ENCODE results near the gene ANTXR2.

Gene ANTXR2

DNA sequence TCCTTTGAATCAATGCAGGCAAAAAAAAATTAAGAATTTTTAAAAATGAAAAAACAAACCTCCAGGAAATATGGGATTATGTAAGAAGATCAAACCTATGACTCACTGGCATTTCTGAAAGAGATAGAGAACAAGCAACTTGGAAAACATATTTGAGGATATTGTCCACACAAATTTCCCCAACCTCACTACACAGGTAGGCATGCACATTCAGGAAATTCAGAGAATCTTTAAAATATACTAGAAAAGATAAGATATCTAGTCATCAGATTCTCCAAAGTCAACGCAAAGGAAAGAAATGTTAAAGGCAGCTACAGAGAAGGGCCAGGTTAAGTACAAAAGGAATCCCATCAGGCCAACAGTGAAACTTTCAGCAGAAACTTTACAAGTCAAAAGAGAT is 85.6 kb downstream of the ANTXR2 start:
- DNase-seq (ENCODE audit: low read depth), result no peak

DNA sequence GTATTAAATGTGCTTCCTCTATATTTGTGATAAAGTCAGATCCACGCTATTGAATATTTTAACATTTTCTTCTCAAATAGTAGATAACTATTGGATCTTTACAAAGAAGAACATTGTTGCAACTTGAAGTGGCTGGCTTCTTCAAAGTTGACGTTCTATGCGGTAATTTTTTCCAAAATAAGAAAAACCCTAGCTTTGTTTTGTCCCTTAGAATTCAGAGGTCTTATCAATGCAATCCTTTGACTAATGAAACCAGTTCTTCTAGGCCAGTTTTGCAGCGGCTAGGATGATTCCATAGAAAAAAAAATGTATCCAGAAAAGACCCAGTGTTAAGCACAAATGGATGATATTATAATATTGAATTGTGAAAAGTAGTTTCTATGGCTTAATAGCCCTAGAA is 89.6 kb downstream of the ANTXR2 start:
- DNase-seq (ENCODE audit: low read depth), result no peak

DNA sequence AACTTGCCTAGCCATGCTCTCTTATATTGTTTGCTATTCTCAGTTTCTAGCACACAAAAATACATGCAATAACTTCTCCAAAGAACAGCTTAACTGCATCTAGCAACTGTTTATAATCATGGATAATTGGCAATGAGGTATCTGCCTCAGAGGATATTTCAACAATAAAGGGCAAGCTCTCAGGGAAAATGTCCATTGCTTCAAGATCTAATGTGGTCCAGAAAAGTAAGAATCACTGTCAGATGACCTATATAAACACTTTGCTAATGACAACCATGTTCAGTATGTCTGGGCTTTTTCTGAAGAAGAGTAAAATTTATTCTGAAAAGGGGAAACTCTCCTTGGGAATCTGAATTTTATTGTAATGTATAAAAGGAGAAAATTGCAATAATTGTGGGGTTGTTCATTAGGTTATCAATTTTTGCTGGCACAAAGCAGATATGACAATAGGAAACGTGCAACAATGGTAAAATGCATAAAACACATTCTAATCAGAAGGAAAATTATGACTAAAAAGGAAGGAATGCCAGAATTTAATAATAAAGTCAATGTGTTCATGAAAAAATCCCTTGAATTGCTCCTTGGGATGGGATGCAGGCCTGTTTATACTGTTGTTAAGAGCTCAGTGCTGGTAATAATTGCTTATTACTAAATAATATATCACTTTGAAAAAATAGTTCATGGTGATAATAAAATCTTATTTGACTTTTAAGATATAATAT is 90.3 kb downstream of the ANTXR2 start:
- DNase-seq (ENCODE audit: low read depth), result no peak

DNA sequence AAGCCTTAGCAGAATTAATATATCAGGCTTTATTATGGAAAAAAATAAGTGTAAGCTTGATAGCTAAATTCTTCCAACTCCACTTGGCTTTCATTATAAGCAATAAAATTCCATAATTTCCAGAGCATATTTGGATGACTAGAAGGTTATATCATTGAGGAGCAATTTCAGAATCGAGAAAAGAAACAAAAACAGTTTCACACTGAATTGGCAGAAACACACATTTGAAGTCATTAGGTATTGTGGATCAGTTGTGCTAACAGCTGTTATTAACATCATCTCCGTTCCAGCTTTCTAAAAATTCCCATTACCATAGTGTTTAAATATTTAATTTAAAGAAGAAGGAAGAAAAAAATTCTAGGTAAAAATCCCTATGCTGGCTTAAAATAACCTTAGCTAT is 92.6 kb downstream of the ANTXR2 start:
- no peak for DNase-seq (ENCODE audit: low read depth)

DNA sequence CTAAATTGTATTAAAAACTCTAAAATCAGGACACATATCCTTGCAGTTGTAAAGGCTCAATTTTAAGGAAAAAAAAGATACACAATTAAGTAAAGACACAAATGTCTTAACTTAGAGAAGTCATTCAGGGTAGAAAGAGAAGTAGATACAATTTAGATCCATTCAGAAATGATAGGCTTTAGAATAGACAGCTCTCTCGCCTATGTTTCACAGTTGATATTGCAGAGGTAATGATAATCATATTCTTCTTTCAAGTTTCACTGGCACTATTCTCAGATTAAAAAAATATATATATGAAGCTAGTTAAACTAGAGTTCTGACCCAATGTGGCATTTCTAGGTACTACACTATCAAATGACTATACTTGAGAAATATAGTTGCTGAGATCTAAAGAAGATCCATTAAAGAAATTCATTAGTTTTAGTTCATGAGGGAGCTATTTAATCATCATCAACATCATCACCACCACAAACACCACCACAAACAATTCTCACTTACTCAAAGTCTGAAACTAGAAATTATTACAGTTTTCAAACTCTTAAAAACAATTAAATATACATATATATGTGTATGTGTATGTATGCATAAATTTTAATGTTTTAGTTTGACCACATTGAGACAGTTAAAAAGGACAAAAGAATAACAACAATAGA is 93.1 kb downstream of the ANTXR2 start:
- no peak for DNase-seq (ENCODE audit: low read depth)

- DNase-seq (ENCODE audit: low read depth), result no peak
Measured at GRCh38 chr4:79977131-79977840, 95.7 kb downstream of the ANTXR2 start.

DNA sequence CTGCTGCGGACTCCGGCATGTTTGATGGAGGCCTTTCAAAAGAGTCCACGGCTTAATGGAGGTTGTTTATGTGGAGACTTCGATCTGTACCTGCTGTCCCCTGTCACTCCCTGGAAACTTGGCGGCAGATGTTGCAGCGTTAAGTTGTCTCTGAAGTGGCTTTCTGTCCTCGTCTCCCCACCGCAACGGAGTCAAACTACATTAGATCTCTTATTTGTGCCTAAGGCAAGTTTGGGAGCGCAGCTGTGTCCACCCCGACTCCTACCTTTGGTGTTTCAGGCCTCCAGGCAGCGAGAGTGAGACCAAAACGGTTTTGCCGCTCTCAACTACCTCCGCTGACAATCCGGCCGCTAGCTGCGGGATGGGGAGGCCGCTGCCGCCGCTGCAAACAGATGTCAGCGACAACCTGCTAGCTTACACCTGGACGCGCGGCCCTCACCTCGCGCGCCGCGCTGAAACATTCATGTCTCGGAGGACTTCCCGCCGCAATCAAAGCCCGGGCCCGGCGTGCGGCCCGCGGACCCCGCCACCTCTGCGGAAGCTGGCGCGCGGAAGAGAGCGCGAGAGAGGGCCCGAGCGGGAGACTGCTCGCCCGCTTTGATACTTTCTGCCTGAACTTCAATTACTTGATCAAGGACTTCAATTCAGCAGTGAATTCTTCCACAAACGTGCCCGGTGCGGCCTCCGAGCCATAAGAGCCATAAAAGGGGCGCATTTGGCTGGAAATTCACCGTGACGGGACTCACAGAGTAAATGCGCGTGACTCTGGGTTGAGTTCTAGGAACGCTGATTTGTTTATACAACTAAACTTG is 108.4 kb downstream of the ANTXR2 start:
- no peak for DNase-seq (ENCODE audit: low read depth)

- no peak for DNase-seq (ENCODE audit: low read depth)
Measured at GRCh38 chr4:79964020-79964399, 109.0 kb downstream of the ANTXR2 start.

GRCh38 chr4:79959652-79960051 is 113.4 kb downstream of the ANTXR2 start:
- no peak for DNase-seq (ENCODE audit: low read depth)

DNA sequence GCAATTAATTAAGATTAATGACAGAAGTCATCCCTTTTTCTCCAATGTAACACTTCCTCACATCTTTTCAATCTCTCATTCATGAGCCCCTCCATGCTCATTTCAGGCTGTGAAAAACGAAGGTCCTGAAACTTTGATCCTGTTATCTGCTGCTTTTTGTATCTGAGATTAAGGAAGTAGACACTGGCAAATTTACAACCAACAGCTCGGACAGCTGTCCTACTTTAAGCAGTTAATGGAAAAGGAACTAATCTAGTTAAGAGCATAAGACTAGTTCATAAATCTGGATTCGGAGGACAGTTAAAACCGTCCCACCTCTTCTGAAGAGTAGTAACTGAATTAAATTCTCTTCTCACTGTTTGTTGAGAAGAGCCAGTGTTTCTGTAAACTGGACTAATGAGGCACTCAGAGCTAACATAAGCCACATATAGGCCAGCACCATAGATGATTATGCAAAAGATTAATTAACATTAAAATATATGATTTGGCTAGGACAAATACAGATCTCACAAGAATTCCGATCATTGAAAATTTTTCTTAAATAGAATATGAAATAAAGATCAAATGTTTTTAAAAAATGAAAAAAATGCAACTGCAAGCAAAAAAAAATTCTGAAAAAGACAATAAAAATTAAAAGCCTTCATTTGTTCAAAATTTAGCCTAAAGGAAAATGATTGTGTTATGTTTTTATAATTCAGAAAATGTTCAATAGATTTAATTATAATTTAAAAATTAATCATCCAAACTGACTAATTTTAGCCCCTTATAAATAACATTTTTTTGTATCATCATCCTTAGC is 114.4 kb downstream of the ANTXR2 start:
- DNase-seq (ENCODE audit: low read depth), result no peak

- no peak for DNase-seq (ENCODE audit: low read depth)
Measured at GRCh38 chr4:79949178-79949577, 123.9 kb downstream of the ANTXR2 start.

DNA sequence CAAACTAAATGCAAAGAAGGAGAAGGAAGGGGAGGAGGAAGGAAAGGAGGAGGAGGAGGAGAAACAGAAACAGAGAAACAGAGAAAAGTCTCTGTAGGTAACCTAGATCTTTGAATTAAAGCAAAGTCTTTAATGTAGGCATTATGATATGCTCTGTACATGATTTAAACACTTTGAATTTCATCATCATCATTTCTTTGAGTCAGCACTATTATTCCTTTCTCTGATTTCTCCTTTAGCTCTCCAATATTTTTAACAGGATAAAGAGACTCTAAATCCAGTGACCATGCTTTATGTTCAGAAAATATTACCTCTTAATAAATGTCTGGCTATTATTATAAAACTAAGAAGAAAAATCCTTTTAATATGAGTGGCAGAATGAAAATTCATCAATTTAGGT is 124.3 kb downstream of the ANTXR2 start:
- no peak for DNase-seq (ENCODE audit: low read depth)

DNA sequence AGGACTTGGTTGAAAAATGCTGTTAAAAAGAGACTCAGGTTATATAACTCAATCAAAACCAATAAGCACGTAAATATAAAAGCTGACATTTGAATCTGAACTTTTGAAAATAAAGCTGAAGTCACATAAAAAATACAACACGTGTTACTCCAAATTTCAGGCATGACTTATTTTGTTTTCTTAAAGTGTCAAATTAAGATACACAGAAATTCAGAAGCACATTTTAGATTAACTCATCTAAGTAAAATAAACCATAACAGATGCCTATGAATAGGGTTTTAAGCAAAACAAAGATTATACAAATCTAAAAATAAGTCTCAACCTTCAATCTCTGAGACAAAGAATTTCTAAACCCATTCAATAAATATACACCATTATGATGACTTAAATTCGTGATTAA is 124.8 kb downstream of the ANTXR2 start:
- no peak for DNase-seq (ENCODE audit: low read depth)

GRCh38 chr4:79947386-79947785 is 125.6 kb downstream of the ANTXR2 start:
- DNase-seq (ENCODE audit: low read depth), result no peak

DNA sequence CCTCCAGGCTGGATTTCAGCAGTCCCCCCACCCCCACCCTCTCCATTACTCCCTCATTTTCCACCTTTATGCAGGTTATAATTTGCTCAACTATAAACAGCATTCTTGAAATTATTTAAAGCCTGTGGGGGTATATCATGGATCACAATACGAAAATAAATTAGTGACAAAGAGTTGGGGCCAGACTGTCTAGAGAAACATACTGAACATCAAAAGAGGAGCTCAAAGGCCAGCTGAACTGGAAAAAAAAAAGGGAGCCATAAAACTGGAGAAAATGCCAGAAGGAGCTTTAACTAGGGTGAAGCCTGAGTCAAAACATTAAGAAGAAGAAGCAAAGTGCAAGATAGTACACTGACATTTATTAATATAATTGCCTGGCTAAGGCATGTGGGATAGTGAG is 137.8 kb downstream of the ANTXR2 start:
- no peak for DNase-seq (ENCODE audit: low read depth)

- DNase-seq (ENCODE audit: low read depth), result no peak
Measured at GRCh38 chr4:79934660-79935059, 138.4 kb downstream of the ANTXR2 start.

DNA sequence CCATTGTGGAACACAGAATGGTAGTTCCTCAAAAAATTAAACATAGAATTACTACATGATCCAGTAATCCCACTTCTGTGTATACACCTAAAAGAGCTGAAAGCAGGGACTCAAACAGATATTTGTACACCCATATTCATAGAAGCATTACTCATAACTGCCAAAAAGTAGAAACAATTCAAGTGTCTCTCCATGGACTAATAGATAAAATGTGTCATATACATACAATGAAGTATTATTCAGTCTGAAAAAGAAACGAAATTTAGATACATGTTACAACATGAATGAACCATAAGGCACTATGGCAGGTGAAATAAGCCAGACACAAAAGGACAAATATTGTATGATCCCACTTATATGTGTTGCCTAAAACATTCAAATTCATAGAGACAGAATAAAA is 145.1 kb downstream of the ANTXR2 start:
- no peak for DNase-seq (ENCODE audit: low read depth)

DNA sequence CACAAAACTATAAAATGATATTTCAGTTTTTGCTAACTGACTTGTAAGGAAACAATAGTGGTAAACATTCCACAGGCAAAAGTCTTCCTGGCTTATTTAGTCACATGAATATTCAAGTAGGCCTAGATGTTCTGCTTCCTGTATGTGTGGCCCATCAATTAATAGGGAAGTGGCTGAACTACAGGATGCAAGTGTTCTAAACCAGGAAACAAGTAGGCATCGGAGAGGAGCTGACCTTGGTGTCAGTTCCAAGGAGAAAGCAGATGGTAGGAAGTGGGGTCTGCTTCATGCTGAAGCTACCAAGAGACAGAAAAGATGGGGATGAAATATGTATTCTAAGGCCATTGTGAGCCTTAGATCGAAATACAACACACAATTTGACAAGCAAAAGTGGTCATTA is 149.7 kb downstream of the ANTXR2 start:
- no peak for DNase-seq (ENCODE audit: low read depth)

GRCh38 chr4:79922011-79922410 is 151.0 kb downstream of the ANTXR2 start:
- DNase-seq (ENCODE audit: low read depth), result no peak

- DNase-seq (ENCODE audit: low read depth), result no peak
Measured at GRCh38 chr4:79920163-79920853, 152.7 kb downstream of the ANTXR2 start.

GRCh38 chr4:79918292-79918691 is 154.7 kb downstream of the ANTXR2 start:
- no peak for DNase-seq (ENCODE audit: low read depth)
